Measurements from ENCODE around the gene SLC2A1. TPM values are rescaled to one million over a fixed set of nuclear protein-coding genes. Genes with fewer than 3 reads are reported as not detected.

The SLC2A1 gene
- total and polyA plus RNA-seq, 9 of the 15 experiments (the other 6 are each of a cell fraction or from before 2014, with no cell fraction given): 12.6 to 153 (median 48.0) TPM

GRCh38 chr1:42876009-42876408, 82.7 kb downstream of the SLC2A1 start:
- FAIRE-seq: no peak
- POLR2A ChIA-PET: interaction anchor here (1.1 to 1.4 kb wide), 2 partner anchors 29 to 64 kb away, joined by 3 to 6 read pairs; partner anchors contain the start of gene ZNF691
- TF ChIP-seq SIRT6 (IDR thresholded peaks at IDR 0.05; ENCODE audit: low read depth, low read length) (no peak), NCOR1 (IDR thresholded peaks at IDR 0.05) (no peak), ATF6 (CRISPR knock-in tag; IDR thresholded peaks at IDR 0.05) (no peak), EP300 (IDR thresholded peaks at IDR 0.05; ENCODE audit: low read length) (no peak), GTF2B (IDR thresholded peaks at IDR 0.05; ENCODE audit: extremely low read depth, insufficient read length) (no peak), THAP12 (CRISPR knock-in tag; IDR thresholded peaks at IDR 0.05) (no peak), PRDM10 (IDR thresholded peaks at IDR 0.05; ENCODE audit: partially characterized antibody) (no peak), PYGO2 (tag; IDR thresholded peaks at IDR 0.05) (no peak), KDM5B (IDR thresholded peaks at IDR 0.05; ENCODE audit: insufficient replicate concordance, low read depth, low read length) (no peak), ZNF175 (CRISPR knock-in tag; IDR thresholded peaks at IDR 0.05; ENCODE audit: low read depth) (no peak), CREB3 (tag; conservative IDR thresholded peaks at IDR 0.05; ENCODE audit: low read depth) (no peak), ZNF436 (CRISPR knock-in tag; IDR thresholded peaks at IDR 0.05) (no peak), MEIS2 (IDR thresholded peaks at IDR 0.05; ENCODE audit: partially characterized antibody) (no peak)

More at GRCh38 chr1:42876009-42876408, 82.7 kb downstream of the SLC2A1 start:
- Histone ChIP-seq H3K27me3 (ENCODE audit: control insufficient read depth in 2 of 2, insufficient read depth in 2 of 2, low read length in 2 of 2) (peaks cover 0 to 15% of the 10 kb centered on the region in 2 experiments; a peak in 2 of 5 replicates), H3K27ac (ENCODE audit: extremely low read depth, low read depth, low read length) (no peak overlapping the region), H3K9ac (ENCODE audit: insufficient read depth in 1 of 2, low read depth in 2 of 2, low read length in 2 of 2) (no peak overlapping the region), H3K4me3 (no peak overlapping the region), H4K20me1 (replicated peaks; ENCODE audit: control insufficient read depth, insufficient read depth, low read length) (no peaks in the 10 kb centered on the region), H3K36me3 (ENCODE audit: control insufficient read depth, insufficient read depth, low read length) (no peaks in the 10 kb centered on the region), H3K4me1 (replicated peaks in 1 of 2; ENCODE audit: control insufficient read depth in 2 of 2, insufficient read depth in 2 of 2, low read length in 2 of 2) (no peaks in the 10 kb centered on the region), H3K9me1 (ENCODE audit: control insufficient read depth, insufficient read depth, low read length) (no peaks in the 10 kb centered on the region), H3K79me2 (ENCODE audit: control insufficient read depth, insufficient read depth, low read length) (no peaks in the 10 kb centered on the region), H2AFZ (ENCODE audit: low read depth, low read length) (no peak overlapping the region), H3K9me3 (replicated peaks; ENCODE audit: control insufficient read depth, insufficient read depth, low read depth, low read length) (no peaks in the 10 kb centered on the region), H3K4me2 (ENCODE audit: insufficient read depth, low read length) (no peak overlapping the region)
- CTCF ChIA-PET (ENCODE audit: low intra/inter-chr PET ratio): no interaction called here
- DNase-seq (ENCODE audit: extremely low read depth in 1 of 4, low spot score in 3 of 4) (no peak), ATAC-seq (no peak)
- no TSS peak for BruUV-seq (replicated peaks)
- intact Hi-C loops (cut with micrococcal nuclease): no loop called here
- in situ Hi-C loops (cut with MboI): no loop called here
